HG03432 (cell line): ENCODE data around the gene DHRS2.
"Not testable (repeated sequence)": the region's sequence is repeated elsewhere in the genome, so short reads cannot be mapped to it uniquely, and the experiment has no call there.

Source experiments
- ATAC-seq: cut with Tn5 transposase; IDR thresholded peaks from one replicate; pipeline ENCODE4 v1.9.1; 2021; ENCODE audit warnings: mild to moderate bottlenecking, moderate library complexity; ENCODE audit not compliant: unreplicated experiment

The DHRS2 gene

GRCh38 chr14:23689709-23690514 lies 53.7 kb downstream of the DHRS2 start:
- not testable (repeated sequence) for ATAC-seq

GRCh38 chr14:23692416-23692815 lies 56.3 kb downstream of the DHRS2 start:
- no peak for ATAC-seq

- no peak for ATAC-seq
Observed at GRCh38 chr14:23693252-23693775, 57.1 kb downstream of the DHRS2 start.

- no peak for ATAC-seq
Observed at GRCh38 chr14:23694085-23694948, 58.2 kb downstream of the DHRS2 start.
